ENCODE data around the gene BRINP3.
A peak's percentile ranks its signal among the peaks of the same experiment; 100 is the strongest.

The BRINP3 gene

DNA sequence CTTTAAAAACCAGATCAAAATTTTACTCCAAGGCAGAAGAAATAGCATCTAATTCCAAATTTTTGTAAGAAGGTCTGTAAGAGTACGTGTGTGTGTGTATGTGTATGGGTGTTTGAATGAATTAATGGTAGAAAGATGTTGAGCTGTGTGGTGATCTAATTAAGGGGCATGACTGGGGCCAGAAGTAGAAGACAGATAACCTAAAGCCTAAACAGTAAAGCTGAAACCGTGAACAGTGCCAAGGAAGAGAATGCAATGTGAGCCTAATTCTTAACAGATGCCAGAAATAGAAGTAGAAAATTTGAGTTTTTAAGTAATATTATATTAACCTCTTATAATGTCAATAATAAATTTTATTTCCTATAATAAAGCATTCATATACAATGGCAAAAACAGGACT, 38.2 kb downstream of the BRINP3 start:
- Histone ChIP-seq H3K4me3 (ENCODE audit: low read depth, low read length) (no peak overlapping the region), H3K18ac (ENCODE audit: low read length) (no peak overlapping the region), H2BK120ac (ENCODE audit: insufficient read depth, low read length, poor library complexity) (no peak overlapping the region), H3K27ac (ENCODE audit: low read depth, low read length) (no peak overlapping the region), H4K8ac (ENCODE audit: low read depth, low read length) (no peak overlapping the region), H3K4ac (ENCODE audit: low read depth, low read length) (no peak overlapping the region), H4K91ac (ENCODE audit: low read depth, low read length) (no peak overlapping the region), H3K4me2 (ENCODE audit: low read length) (no peak overlapping the region), H3K27me3 (ENCODE audit: insufficient read depth, low read length) (no peaks in the 10 kb centered on the region), H3K36me3 (ENCODE audit: control insufficient read depth in 1 of 2, insufficient read depth in 2 of 2, low read length in 2 of 2) (no peaks in the 10 kb centered on the region), H3K14ac (ENCODE audit: low read length) (no peak overlapping the region), H3K4me1 (ENCODE audit: control insufficient read depth in 1 of 2, insufficient read depth in 2 of 2, low read length in 2 of 2) (no peaks in the 10 kb centered on the region), H2AFZ (ENCODE audit: insufficient read depth, low read length, poor library complexity) (no peak overlapping the region), H2BK12ac (ENCODE audit: low read length) (no peak overlapping the region), H3K23ac (ENCODE audit: low read length) (no peak overlapping the region), H2AK5ac (ENCODE audit: low read length) (no peak overlapping the region), H3K79me1 (ENCODE audit: low read length) (no peaks in the 10 kb centered on the region), H3K9ac (ENCODE audit: low read length) (no peak overlapping the region), H3K79me2 (ENCODE audit: control insufficient read depth, insufficient read depth, low read length, poor library complexity) (no peaks in the 10 kb centered on the region), H2BK5ac (ENCODE audit: low read depth, low read length, poor library complexity) (no peak overlapping the region), H3K9me3 (ENCODE audit: insufficient read depth, low read depth, low read length) (no peaks in the 10 kb centered on the region), H4K12ac (ENCODE audit: low read depth, low read length) (no peak overlapping the region)
- no peak for DNase-seq
- 100% methylated on average over 1 of the region's 2 CpGs for WGBS (ENCODE audit: extremely low coverage, insufficient coverage, insufficient read length)

DNA sequence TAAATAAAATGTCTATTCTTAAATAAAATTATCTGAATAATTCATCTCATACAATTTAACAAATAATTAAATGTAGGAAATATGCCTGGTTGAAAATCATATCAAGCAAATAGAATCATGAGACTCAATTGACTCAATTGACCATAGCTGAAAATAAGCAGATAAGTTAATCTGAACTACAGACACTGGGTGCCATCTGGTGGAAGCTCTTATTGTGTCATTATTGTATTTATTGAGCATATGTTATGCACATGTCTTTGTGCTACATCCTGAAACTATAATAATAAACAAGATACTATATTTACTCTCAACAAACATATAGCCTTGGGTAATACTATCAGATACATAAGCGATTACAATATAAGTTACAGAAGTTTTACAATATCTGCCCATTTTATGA, 41.0 kb downstream of the BRINP3 start:
- H2AFZ ChIP-seq (ENCODE audit: insufficient read depth, low read length, poor library complexity), result no peak overlapping the region
- H3K4ac ChIP-seq (ENCODE audit: low read depth, low read length), result no peak overlapping the region
- no peak overlapping the region for H4K12ac ChIP-seq (ENCODE audit: low read depth, low read length)

DNA sequence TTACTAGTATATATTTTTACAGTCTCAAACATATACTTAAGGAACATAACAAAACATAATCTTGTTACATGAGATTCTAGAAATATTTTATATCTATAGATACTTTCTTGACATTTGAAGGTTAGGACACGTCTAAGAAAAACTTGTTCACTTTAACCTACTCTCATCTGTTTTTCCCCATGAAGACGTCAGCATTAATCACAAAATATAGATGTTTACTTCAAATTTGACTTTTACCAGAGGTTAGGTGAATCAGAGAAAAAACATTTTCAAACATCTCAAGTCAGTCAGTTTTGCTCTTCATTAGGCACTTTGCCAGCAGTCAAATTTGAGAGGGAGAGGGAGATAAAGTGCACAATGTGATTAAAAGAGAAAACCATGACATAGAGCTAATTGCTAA, 47.7 kb downstream of the BRINP3 start:
- no peak overlapping the region for H3K23ac ChIP-seq (ENCODE audit: low read length)
- H3K79me2 ChIP-seq (ENCODE audit: control insufficient read depth, insufficient read depth, low read length, poor library complexity), result no peaks in the 10 kb centered on the region
- no peaks in the 10 kb centered on the region for H3K4me1 ChIP-seq (ENCODE audit: control insufficient read depth in 1 of 2, insufficient read depth in 2 of 2, low read length in 2 of 2)
- no peak overlapping the region for H3K4me2 ChIP-seq (ENCODE audit: low read length)
- no peak overlapping the region for H2AFZ ChIP-seq (ENCODE audit: insufficient read depth, low read length, poor library complexity)
- no peaks in the 10 kb centered on the region for H3K9me3 ChIP-seq (ENCODE audit: insufficient read depth, low read depth, low read length)
- no peak overlapping the region for H3K14ac ChIP-seq (ENCODE audit: low read length)
- WGBS (ENCODE audit: extremely low coverage, insufficient coverage, insufficient read length), result no CpG with 5 or more reads among the region's 2 CpGs
- H3K4ac ChIP-seq (ENCODE audit: low read depth, low read length), result no peak overlapping the region
- no peak overlapping the region for H3K18ac ChIP-seq (ENCODE audit: low read length)
- no peak overlapping the region for H4K8ac ChIP-seq (ENCODE audit: low read depth, low read length)
- H4K91ac ChIP-seq (ENCODE audit: low read depth, low read length), result no peak overlapping the region
- H3K36me3 ChIP-seq (ENCODE audit: control insufficient read depth in 1 of 2, insufficient read depth in 2 of 2, low read length in 2 of 2), result no peaks in the 10 kb centered on the region
- no peak overlapping the region for H3K9ac ChIP-seq (ENCODE audit: low read length)
- no peak overlapping the region for H4K12ac ChIP-seq (ENCODE audit: low read depth, low read length)
- no peak overlapping the region for H2BK5ac ChIP-seq (ENCODE audit: low read depth, low read length, poor library complexity)
- H3K4me3 ChIP-seq (ENCODE audit: low read depth, low read length), result no peak overlapping the region
- no peaks in the 10 kb centered on the region for H3K27me3 ChIP-seq (ENCODE audit: insufficient read depth, low read length)
- H2BK12ac ChIP-seq (ENCODE audit: low read length), result no peak overlapping the region
- no peak overlapping the region for H2AK5ac ChIP-seq (ENCODE audit: low read length)
- H3K27ac ChIP-seq (ENCODE audit: low read depth, low read length), result no peak overlapping the region
- H3K79me1 ChIP-seq (ENCODE audit: low read length), result no peaks in the 10 kb centered on the region
- no peak for DNase-seq
- H2BK120ac ChIP-seq (ENCODE audit: insufficient read depth, low read length, poor library complexity), result no peak overlapping the region

More for the DNA sequence above, 41.0 kb downstream of the BRINP3 start:
- Histone ChIP-seq H3K9ac (ENCODE audit: low read length) (no peak overlapping the region), H3K4me1 (ENCODE audit: control insufficient read depth in 1 of 2, insufficient read depth in 2 of 2, low read length in 2 of 2) (no peaks in the 10 kb centered on the region), H3K79me1 (ENCODE audit: low read length) (no peaks in the 10 kb centered on the region), H3K18ac (ENCODE audit: low read length) (no peak overlapping the region), H4K91ac (ENCODE audit: low read depth, low read length) (no peak overlapping the region), H3K9me3 (ENCODE audit: insufficient read depth, low read depth, low read length) (no peaks in the 10 kb centered on the region), H3K27ac (ENCODE audit: low read depth, low read length) (no peak overlapping the region), H4K8ac (ENCODE audit: low read depth, low read length) (no peak overlapping the region), H2BK120ac (ENCODE audit: insufficient read depth, low read length, poor library complexity) (no peak overlapping the region), H3K27me3 (ENCODE audit: insufficient read depth, low read length) (no peaks in the 10 kb centered on the region), H3K79me2 (ENCODE audit: control insufficient read depth, insufficient read depth, low read length, poor library complexity) (no peaks in the 10 kb centered on the region), H2BK5ac (ENCODE audit: low read depth, low read length, poor library complexity) (no peak overlapping the region), H3K23ac (ENCODE audit: low read length) (no peak overlapping the region), H3K4me3 (ENCODE audit: low read depth, low read length) (no peak overlapping the region), H2BK12ac (ENCODE audit: low read length) (no peak overlapping the region), H3K14ac (ENCODE audit: low read length) (no peak overlapping the region), H3K4me2 (ENCODE audit: low read length) (no peak overlapping the region), H2AK5ac (ENCODE audit: low read length) (no peak overlapping the region), H3K36me3 (ENCODE audit: control insufficient read depth in 1 of 2, insufficient read depth in 2 of 2, low read length in 2 of 2) (no peaks in the 10 kb centered on the region)
- peak in 1 of 2 donors; percentile 46 for DNase-seq
- no CpG with 5 or more reads among the region's 1 CpG for WGBS (ENCODE audit: extremely low coverage, insufficient coverage, insufficient read length)

DNA sequence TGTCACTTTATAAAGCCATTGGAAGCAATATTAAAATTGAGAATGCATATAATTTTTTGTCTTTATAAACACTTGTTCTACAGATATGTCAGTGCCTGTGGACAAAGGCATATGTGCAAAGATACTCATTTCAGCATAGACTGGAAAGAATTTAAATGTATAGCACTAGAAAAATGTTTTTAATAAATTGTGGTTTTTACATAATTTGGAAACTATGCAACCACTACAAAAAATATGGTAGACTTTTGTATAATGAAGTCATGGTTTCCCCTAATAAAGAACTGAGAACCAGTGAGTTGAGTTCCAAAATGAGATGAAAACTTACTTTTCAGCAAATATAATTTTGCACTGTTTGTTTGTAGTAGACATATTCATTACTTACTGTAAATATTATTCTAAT, 48.5 kb downstream of the BRINP3 start:
- Histone ChIP-seq H3K4me3 (ENCODE audit: low read depth, low read length) (no peak overlapping the region), H2BK120ac (ENCODE audit: insufficient read depth, low read length, poor library complexity) (no peak overlapping the region), H4K12ac (ENCODE audit: low read depth, low read length) (no peak overlapping the region), H2BK12ac (ENCODE audit: low read length) (no peak overlapping the region), H4K91ac (ENCODE audit: low read depth, low read length) (no peak overlapping the region), H3K79me2 (ENCODE audit: control insufficient read depth, insufficient read depth, low read length, poor library complexity) (no peaks in the 10 kb centered on the region), H3K4me1 (ENCODE audit: control insufficient read depth in 1 of 2, insufficient read depth in 2 of 2, low read length in 2 of 2) (no peaks in the 10 kb centered on the region), H2BK5ac (ENCODE audit: low read depth, low read length, poor library complexity) (no peak overlapping the region), H3K9ac (ENCODE audit: low read length) (no peak overlapping the region), H3K4me2 (ENCODE audit: low read length) (no peak overlapping the region), H3K27me3 (ENCODE audit: insufficient read depth, low read length) (no peaks in the 10 kb centered on the region), H3K14ac (ENCODE audit: low read length) (no peak overlapping the region), H4K8ac (ENCODE audit: low read depth, low read length) (no peak overlapping the region), H2AK5ac (ENCODE audit: low read length) (no peak overlapping the region), H3K36me3 (ENCODE audit: control insufficient read depth in 1 of 2, insufficient read depth in 2 of 2, low read length in 2 of 2) (no peaks in the 10 kb centered on the region), H3K18ac (ENCODE audit: low read length) (no peak overlapping the region), H3K27ac (ENCODE audit: low read depth, low read length) (no peak overlapping the region), H3K9me3 (ENCODE audit: insufficient read depth, low read depth, low read length) (no peaks in the 10 kb centered on the region), H2AFZ (ENCODE audit: insufficient read depth, low read length, poor library complexity) (no peak overlapping the region), H3K4ac (ENCODE audit: low read depth, low read length) (no peak overlapping the region), H3K79me1 (ENCODE audit: low read length) (no peaks in the 10 kb centered on the region), H3K23ac (ENCODE audit: low read length) (no peak overlapping the region)
- no peak for DNase-seq

All from trophoblast cell (in vitro differentiated cells and primary cell).